Measurements from ENCODE around the gene PARM1.

The PARM1 gene

DNA sequence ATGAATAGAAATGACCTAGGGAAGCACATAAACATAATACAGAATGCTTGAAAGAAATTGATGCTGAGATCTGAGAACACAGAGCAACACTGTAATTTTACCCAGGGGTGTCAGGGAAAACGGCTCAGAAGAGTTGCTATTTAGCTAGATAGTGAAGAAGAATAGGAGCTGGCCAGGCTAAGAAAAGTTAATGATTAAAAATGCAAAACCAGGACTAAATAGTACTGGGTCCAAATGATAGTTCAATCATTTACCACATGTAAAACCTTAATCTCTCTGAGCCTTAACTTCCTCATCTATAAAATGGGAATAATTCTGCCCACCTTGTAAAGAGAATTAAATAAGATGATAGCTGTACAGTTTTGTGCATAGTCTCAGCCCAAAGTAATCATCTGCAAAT lies 97.1 kb downstream of the PARM1 start:
- H4K20me1 ChIP-seq (ENCODE audit: insufficient read depth, low read length): no peaks in the 10 kb centered on the region
- H3K27me3 ChIP-seq (replicated peaks; ENCODE audit: insufficient read depth, low read length): no peaks in the 10 kb centered on the region
- H3K27ac ChIP-seq (ENCODE audit: low read length): no peak overlapping the region
- no peak overlapping the region for H2AFZ ChIP-seq (ENCODE audit: low read length)
- no peak overlapping the region for H3K4me2 ChIP-seq (ENCODE audit: low read depth, low read length)
- no peak overlapping the region for H3K9ac ChIP-seq (ENCODE audit: low read length)
- no peaks in the 10 kb centered on the region for H3F3A ChIP-seq (ENCODE audit: insufficient read depth, low read length)
- no peaks in the 10 kb centered on the region for H3K9me2 ChIP-seq (replicated peaks; ENCODE audit: insufficient read depth, low read length)
- no peaks in the 10 kb centered on the region for H3K36me3 ChIP-seq (replicated peaks; ENCODE audit: insufficient read depth, low read length)
- no peaks in the 10 kb centered on the region for H3K4me1 ChIP-seq (ENCODE audit: low read length)
- H3K4me3 ChIP-seq (ENCODE audit: low read length): no peak overlapping the region
- no peaks in the 10 kb centered on the region for H3K9me3 ChIP-seq (replicated peaks; ENCODE audit: insufficient read depth, low read length)
- TF ChIP-seq EZH2 (optimal IDR thresholded peaks at IDR 0.05; ENCODE audit: low read depth, low read length) (no peak), EZH2phosphoT487 (IDR thresholded peaks at IDR 0.05; ENCODE audit: low read length) (no peak)
- TF ChIP-seq, protein P1, sequence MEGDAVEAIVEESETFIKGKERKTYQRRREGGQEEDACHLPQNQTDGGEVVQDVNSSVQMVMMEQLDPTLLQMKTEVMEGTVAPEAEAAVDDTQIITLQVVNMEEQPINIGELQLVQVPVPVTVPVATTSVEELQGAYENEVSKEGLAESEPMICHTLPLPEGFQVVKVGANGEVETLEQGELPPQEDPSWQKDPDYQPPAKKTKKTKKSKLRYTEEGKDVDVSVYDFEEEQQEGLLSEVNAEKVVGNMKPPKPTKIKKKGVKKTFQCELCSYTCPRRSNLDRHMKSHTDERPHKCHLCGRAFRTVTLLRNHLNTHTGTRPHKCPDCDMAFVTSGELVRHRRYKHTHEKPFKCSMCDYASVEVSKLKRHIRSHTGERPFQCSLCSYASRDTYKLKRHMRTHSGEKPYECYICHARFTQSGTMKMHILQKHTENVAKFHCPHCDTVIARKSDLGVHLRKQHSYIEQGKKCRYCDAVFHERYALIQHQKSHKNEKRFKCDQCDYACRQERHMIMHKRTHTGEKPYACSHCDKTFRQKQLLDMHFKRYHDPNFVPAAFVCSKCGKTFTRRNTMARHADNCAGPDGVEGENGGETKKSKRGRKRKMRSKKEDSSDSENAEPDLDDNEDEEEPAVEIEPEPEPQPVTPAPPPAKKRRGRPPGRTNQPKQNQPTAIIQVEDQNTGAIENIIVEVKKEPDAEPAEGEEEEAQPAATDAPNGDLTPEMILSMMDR (IDR thresholded peaks at IDR 0.05; ENCODE audit: low read length): no peak
- DNase-seq: no peak
- H3K79me2 ChIP-seq (ENCODE audit: low read length): no peaks in the 10 kb centered on the region

DNA sequence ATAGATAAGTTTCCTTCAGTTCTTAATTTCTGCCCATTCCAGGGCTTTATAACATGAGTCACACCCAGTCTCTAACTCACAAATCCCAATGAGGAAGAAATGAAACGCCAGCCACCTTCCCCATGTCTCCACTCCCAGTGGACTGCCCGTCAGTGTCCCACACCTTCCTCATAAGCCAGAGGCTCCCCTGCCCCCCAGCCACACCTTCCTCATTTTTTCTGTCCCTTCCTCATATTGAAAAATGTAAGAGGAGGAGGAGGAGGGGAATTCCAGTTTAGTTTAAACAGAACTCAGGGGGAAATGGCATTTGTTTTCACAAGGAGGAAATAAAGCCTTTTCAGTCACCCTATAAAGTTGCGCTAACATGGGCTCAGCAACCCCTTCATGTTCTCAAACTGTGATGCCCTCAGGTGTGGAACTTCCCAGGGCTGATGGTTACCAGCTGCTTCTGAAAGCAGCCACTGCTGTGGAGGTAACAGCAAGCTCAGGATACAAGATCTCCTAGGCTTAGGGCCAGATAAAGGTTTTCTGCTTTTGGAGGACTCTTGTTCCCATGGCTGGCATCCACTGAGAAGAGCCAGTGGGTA lies 97.8 kb downstream of the PARM1 start:
- H3K4me3 ChIP-seq (ENCODE audit: low read length): no peak overlapping the region
- no peaks in the 10 kb centered on the region for H4K20me1 ChIP-seq (ENCODE audit: insufficient read depth, low read length)
- H3K36me3 ChIP-seq (replicated peaks; ENCODE audit: insufficient read depth, low read length): no peaks in the 10 kb centered on the region; the same call in 1 of the 2 replicates
- H3K27me3 ChIP-seq (replicated peaks; ENCODE audit: insufficient read depth, low read length): no peaks in the 10 kb centered on the region
- no peak overlapping the region for H3K4me2 ChIP-seq (ENCODE audit: low read depth, low read length)
- no peak overlapping the region for H3K27ac ChIP-seq (ENCODE audit: low read length)
- no peak for DNase-seq
- no peaks in the 10 kb centered on the region for H3K79me2 ChIP-seq (ENCODE audit: low read length)
- TF ChIP-seq, protein P1 (IDR thresholded peaks at IDR 0.05; ENCODE audit: low read length): no peak
- no peak for TF ChIP-seq EZH2phosphoT487 (IDR thresholded peaks at IDR 0.05; ENCODE audit: low read length)
- TF ChIP-seq EZH2 (optimal IDR thresholded peaks at IDR 0.05; ENCODE audit: low read depth, low read length): no peak
- no peak overlapping the region for H3K9ac ChIP-seq (ENCODE audit: low read length)
- H2AFZ ChIP-seq (ENCODE audit: low read length): no peak overlapping the region
- no peaks in the 10 kb centered on the region for H3K9me2 ChIP-seq (replicated peaks; ENCODE audit: insufficient read depth, low read length)
- H3F3A ChIP-seq (ENCODE audit: insufficient read depth, low read length): no peaks in the 10 kb centered on the region
- no peaks in the 10 kb centered on the region for H3K9me3 ChIP-seq (replicated peaks; ENCODE audit: insufficient read depth, low read length)
- H3K4me1 ChIP-seq (ENCODE audit: low read length): no peaks in the 10 kb centered on the region

DNA sequence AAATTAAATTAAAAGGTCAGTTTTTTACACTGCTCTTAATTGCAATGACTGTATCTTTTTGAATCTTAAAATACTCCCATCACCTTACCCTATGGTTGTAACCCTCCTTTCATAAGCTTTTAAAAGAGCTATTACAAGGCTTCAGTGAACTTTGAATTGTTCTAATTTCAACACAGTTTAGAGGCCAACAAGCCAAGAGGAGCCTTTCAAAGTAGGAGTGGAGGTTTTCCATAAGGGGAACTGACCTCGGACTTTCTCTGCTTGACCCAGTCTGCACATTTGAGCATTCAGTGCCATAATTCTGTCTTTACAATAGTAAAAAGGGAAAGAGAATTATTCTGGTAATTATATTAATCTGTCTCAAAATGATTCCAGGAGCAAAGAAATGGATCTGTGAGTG lies 98.9 kb downstream of the PARM1 start:
- no peak overlapping the region for H3K27ac ChIP-seq (ENCODE audit: low read length)
- H3K79me2 ChIP-seq (ENCODE audit: low read length): no peaks in the 10 kb centered on the region
- H3K9me2 ChIP-seq (replicated peaks; ENCODE audit: insufficient read depth, low read length): no peaks in the 10 kb centered on the region
- DNase-seq: no peak
- H4K20me1 ChIP-seq (ENCODE audit: insufficient read depth, low read length): no peaks in the 10 kb centered on the region
- no peaks in the 10 kb centered on the region; the same call in 1 of the 2 replicates for H3K36me3 ChIP-seq (replicated peaks; ENCODE audit: insufficient read depth, low read length)
- no peak overlapping the region for H3K4me2 ChIP-seq (ENCODE audit: low read depth, low read length)
- no peak overlapping the region for H3K9ac ChIP-seq (ENCODE audit: low read length)
- no peak overlapping the region for H3K4me3 ChIP-seq (ENCODE audit: low read length)
- H3F3A ChIP-seq (ENCODE audit: insufficient read depth, low read length): no peaks in the 10 kb centered on the region
- TF ChIP-seq, protein P1 (IDR thresholded peaks at IDR 0.05; ENCODE audit: low read length): no peak
- TF ChIP-seq EZH2phosphoT487 (IDR thresholded peaks at IDR 0.05; ENCODE audit: low read length): no peak
- no peak for TF ChIP-seq EZH2 (optimal IDR thresholded peaks at IDR 0.05; ENCODE audit: low read depth, low read length)
- H3K27me3 ChIP-seq (replicated peaks; ENCODE audit: insufficient read depth, low read length): no peaks in the 10 kb centered on the region
- no peaks in the 10 kb centered on the region for H3K4me1 ChIP-seq (ENCODE audit: low read length)
- H2AFZ ChIP-seq (ENCODE audit: low read length): no peak overlapping the region
- H3K9me3 ChIP-seq (replicated peaks; ENCODE audit: insufficient read depth, low read length): no peaks in the 10 kb centered on the region

Measured in MM.1S (cell line).